SK-N-SH (cell line): Measurements from ENCODE around the gene SURF4.

ENCODE experiments used
- CHD2 ChIP-seq: fragments of 150-350 bp; IDR thresholded peaks from 2 replicates; pipeline ENCODE4 v1.6.1; 2018; ENCODE audit warnings: low read length; ENCODE audit not compliant: partially characterized antibody
- ELF1 ChIP-seq: IDR thresholded peaks from 2 replicates; pipeline ENCODE4 v1.4.0; 2012
- POLR2AphosphoS5 ChIP-seq: IDR thresholded peaks from 2 replicates; pipeline ENCODE4 v1.6.1; 2012; ENCODE audit warnings: low read depth, low read length
- SIN3A ChIP-seq: IDR thresholded peaks from 2 replicates; pipeline ENCODE4 v1.6.1; 2012; ENCODE audit warnings: low read depth, mild to moderate bottlenecking, low read length, moderate library complexity, borderline replicate concordance
- TF ChIP-seq, protein P1 (sequence below): fragments of 200-600 bp; sonication (generic); IDR thresholded peaks from 2 replicates; pipeline ENCODE4 v1.6.1; 2017; ENCODE audit warnings: antibody characterized with exemption, mild to moderate bottlenecking, moderate library complexity
- TF ChIP-seq, protein P2 (sequence below): IDR thresholded peaks from 2 replicates; pipeline ENCODE4 v1.6.1; 2012; ENCODE audit warnings: mild to moderate bottlenecking, low read depth, low read length, moderate library complexity

DNA sequence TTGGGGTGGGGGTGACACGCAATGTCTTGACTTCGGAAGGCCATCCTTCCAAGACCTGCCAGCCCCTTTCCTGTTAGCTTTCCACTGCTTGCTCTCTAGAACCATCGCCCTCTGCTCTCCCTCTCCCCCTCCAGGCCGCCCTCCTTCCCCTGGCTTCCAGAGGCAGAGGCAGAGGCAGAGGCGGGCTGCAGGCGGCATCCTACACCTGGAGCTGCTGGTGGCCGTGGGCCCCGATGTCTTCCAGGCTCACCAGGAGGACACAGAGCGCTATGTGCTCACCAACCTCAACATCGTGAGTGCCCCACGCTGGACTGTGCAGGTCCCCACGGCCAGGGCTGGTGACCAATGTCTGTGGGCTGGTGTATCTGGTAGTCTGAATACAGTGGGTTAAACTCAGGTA is 48.3 kb upstream of the SURF4 start:
- TF ChIP-seq, protein P1, sequence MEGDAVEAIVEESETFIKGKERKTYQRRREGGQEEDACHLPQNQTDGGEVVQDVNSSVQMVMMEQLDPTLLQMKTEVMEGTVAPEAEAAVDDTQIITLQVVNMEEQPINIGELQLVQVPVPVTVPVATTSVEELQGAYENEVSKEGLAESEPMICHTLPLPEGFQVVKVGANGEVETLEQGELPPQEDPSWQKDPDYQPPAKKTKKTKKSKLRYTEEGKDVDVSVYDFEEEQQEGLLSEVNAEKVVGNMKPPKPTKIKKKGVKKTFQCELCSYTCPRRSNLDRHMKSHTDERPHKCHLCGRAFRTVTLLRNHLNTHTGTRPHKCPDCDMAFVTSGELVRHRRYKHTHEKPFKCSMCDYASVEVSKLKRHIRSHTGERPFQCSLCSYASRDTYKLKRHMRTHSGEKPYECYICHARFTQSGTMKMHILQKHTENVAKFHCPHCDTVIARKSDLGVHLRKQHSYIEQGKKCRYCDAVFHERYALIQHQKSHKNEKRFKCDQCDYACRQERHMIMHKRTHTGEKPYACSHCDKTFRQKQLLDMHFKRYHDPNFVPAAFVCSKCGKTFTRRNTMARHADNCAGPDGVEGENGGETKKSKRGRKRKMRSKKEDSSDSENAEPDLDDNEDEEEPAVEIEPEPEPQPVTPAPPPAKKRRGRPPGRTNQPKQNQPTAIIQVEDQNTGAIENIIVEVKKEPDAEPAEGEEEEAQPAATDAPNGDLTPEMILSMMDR: no peak
- TF ChIP-seq POLR2AphosphoS5 (no peak), ELF1 (no peak), CHD2 (no peak), SIN3A (no peak)
- TF ChIP-seq, protein P2, sequence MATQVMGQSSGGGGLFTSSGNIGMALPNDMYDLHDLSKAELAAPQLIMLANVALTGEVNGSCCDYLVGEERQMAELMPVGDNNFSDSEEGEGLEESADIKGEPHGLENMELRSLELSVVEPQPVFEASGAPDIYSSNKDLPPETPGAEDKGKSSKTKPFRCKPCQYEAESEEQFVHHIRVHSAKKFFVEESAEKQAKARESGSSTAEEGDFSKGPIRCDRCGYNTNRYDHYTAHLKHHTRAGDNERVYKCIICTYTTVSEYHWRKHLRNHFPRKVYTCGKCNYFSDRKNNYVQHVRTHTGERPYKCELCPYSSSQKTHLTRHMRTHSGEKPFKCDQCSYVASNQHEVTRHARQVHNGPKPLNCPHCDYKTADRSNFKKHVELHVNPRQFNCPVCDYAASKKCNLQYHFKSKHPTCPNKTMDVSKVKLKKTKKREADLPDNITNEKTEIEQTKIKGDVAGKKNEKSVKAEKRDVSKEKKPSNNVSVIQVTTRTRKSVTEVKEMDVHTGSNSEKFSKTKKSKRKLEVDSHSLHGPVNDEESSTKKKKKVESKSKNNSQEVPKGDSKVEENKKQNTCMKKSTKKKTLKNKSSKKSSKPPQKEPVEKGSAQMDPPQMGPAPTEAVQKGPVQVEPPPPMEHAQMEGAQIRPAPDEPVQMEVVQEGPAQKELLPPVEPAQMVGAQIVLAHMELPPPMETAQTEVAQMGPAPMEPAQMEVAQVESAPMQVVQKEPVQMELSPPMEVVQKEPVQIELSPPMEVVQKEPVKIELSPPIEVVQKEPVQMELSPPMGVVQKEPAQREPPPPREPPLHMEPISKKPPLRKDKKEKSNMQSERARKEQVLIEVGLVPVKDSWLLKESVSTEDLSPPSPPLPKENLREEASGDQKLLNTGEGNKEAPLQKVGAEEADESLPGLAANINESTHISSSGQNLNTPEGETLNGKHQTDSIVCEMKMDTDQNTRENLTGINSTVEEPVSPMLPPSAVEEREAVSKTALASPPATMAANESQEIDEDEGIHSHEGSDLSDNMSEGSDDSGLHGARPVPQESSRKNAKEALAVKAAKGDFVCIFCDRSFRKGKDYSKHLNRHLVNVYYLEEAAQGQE: no peak
